Activated B cell treated with CpG ODN at 0.5 μM for 24 hours (primary cell): Measurements from ENCODE around the gene DIS3L2. TPM values are rescaled to one million over a fixed set of nuclear protein-coding genes. Genes with fewer than 3 reads are reported as not detected.

Experiments
- ATAC-seq: fragments of 200-7000 bp; cut with Tn5 transposase; one replicate; pipeline ENCODE4 v1.10.0; 2021; ENCODE audit warnings: low read depth, mild to moderate bottlenecking, moderate library complexity
- CTCF ChIA-PET: fragments of 350-600 bp; sonication (Branson Sonifier 250); formaldehyde crosslinking; loops from one replicate; lab custom pipeline; 2021; ENCODE audit warnings: antibody characterized with exemption; lab: Charles Lee
- POLR2A ChIA-PET: fragments of 350-600 bp; sonication (Branson Sonifier 250); formaldehyde crosslinking; loops from one replicate; lab custom pipeline; 2021; ENCODE audit warnings: antibody characterized with exemption; lab: Charles Lee
- DNase-seq: peaks from one replicate; pipeline ENCODE4 v3.0.0; 2022
- H3K27ac Mint-ChIP-seq: one replicate; pipeline ENCODE4 v1.8.0; 2020; ENCODE audit warnings: mixed read lengths
- H3K27me3 Mint-ChIP-seq: one replicate; pipeline ENCODE4 v1.8.0; 2021; ENCODE audit warnings: mixed read lengths
- H3K36me3 Mint-ChIP-seq: one replicate; pipeline ENCODE4 v1.8.0; 2021; ENCODE audit warnings: low read depth, mixed read lengths
- H3K4me1 Mint-ChIP-seq: one replicate; pipeline ENCODE4 v1.8.0; 2021; ENCODE audit warnings: mixed read lengths
- H3K4me3 Mint-ChIP-seq: one replicate; pipeline ENCODE4 v1.8.0; 2020; ENCODE audit warnings: mild to moderate bottlenecking, mixed read lengths
- H3K9me3 Mint-ChIP-seq: one replicate; pipeline ENCODE4 v1.8.0; 2020; ENCODE audit warnings: mixed read lengths
- CTCF ChIP-seq: fragments of 200-600 bp; IDR thresholded peaks from one replicate; pipeline ENCODE4 v1.8.0; 2022; ENCODE audit warnings: antibody characterized with exemption, mild to moderate bottlenecking
- intact Hi-C: fragments of 100-400 bp; cut with micrococcal nuclease; formaldehyde crosslinking; loops from one replicate; pipeline ENCODE4 v1.15.1; 2024
- total RNA-seq: library from RNA; stranded (reverse); gene quantifications from 2 replicates; pipeline ENCODE4 v1.2.3, GENCODE V29; 2022

The DIS3L2 gene
- total RNA-seq, 1 donor from 2014 or later = 65.9 TPM

- POLR2A ChIA-PET = no interaction called here
- no peak for DNase-seq
- intact Hi-C loops = no loop called here
- no peak for ATAC-seq
- no peak for TF ChIP-seq CTCF
- Mint-ChIP-seq H3K4me3 (no peak overlapping the region), H3K36me3 (no peaks in the 10 kb centered on the region), H3K27me3 (peaks cover 22% of the 10 kb centered on the region), H3K9me3 (no peaks in the 10 kb centered on the region), H3K4me1 (peaks cover 1% of the 10 kb centered on the region), H3K27ac (no peak overlapping the region)
- CTCF ChIA-PET = interaction anchor here (1.4 kb wide), 1 partner anchor 219 kb away, joined by 3 read pairs; no protein-coding TSS in a partner anchor
Observed at GRCh38 chr2:231919341-231920035, 42.0 kb upstream of the DIS3L2 start.

GRCh38 chr2:231920366-231920765 is 41.1 kb upstream of the DIS3L2 start:
- Mint-ChIP-seq H3K27me3 (peaks cover 27% of the 10 kb centered on the region), H3K27ac (no peak overlapping the region), H3K36me3 (no peaks in the 10 kb centered on the region), H3K9me3 (no peaks in the 10 kb centered on the region), H3K4me1 (peaks cover 7% of the 10 kb centered on the region), H3K4me3 (no peak overlapping the region)
- CTCF ChIA-PET = interaction anchor here (1.4 kb wide), 1 partner anchor 218 kb away, joined by 3 read pairs; no protein-coding TSS in a partner anchor
- POLR2A ChIA-PET = no interaction called here
- intact Hi-C loops = no loop called here
- ATAC-seq = no peak
- no peak for TF ChIP-seq CTCF
- DNase-seq = no peak

GRCh38 chr2:231920795-231921194 is 40.7 kb upstream of the DIS3L2 start:
- ATAC-seq (no peak), DNase-seq (no peak)
- H3K9me3 Mint-ChIP-seq = no peaks in the 10 kb centered on the region
- POLR2A ChIA-PET = no interaction called here
- no peak overlapping the region for H3K27ac Mint-ChIP-seq
- intact Hi-C loops = no loop called here
- no peak overlapping the region for H3K4me3 Mint-ChIP-seq
- no peak for TF ChIP-seq CTCF
- CTCF ChIA-PET = no interaction called here
- peaks cover 27% of the 10 kb centered on the region for H3K27me3 Mint-ChIP-seq
- H3K4me1 Mint-ChIP-seq = peaks cover 7% of the 10 kb centered on the region
- H3K36me3 Mint-ChIP-seq = no peaks in the 10 kb centered on the region

- intact Hi-C loops = no loop called here
- Mint-ChIP-seq H3K9me3 (no peaks in the 10 kb centered on the region), H3K4me3 (no peak overlapping the region), H3K36me3 (no peaks in the 10 kb centered on the region), H3K27ac (no peak overlapping the region), H3K4me1 (peaks cover 13% of the 10 kb centered on the region), H3K27me3 (peaks cover 28% of the 10 kb centered on the region)
- DNase-seq (no peak), ATAC-seq (no peak)
- TF ChIP-seq CTCF = no peak
- ChIA-PET POLR2A (no interaction called here), CTCF (interaction anchor here (1.4 kb wide), 1 partner anchor 220 kb away, joined by 5 read pairs; no protein-coding TSS in a partner anchor)
Observed at GRCh38 chr2:231922311-231923009, 39.1 kb upstream of the DIS3L2 start.

DNA sequence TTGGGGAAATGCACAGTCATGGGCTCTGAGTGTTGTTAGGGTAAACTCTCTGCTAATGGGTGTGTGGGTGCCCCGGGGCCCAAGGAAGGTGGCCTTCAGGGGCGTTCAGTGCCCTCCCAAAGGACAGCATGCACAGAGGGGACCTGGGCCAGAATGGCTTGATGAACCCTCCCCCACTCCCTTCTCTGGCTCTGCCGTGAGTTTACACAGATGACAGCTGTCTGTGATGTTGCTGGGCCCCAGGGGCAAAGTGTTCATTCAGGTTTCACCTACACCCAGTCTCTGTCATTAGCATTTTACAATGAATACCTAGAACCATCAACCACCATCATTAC is 38.5 kb upstream of the DIS3L2 start:
- ATAC-seq = no peak
- Mint-ChIP-seq H3K36me3 (no peaks in the 10 kb centered on the region), H3K4me1 (peaks cover 13% of the 10 kb centered on the region), H3K9me3 (no peaks in the 10 kb centered on the region), H3K4me3 (no peak overlapping the region), H3K27me3 (peaks cover 29% of the 10 kb centered on the region), H3K27ac (no peak overlapping the region)
- intact Hi-C loops = no loop called here
- no peak for DNase-seq
- CTCF ChIA-PET = interaction anchor here (1.0 kb wide), 1 partner anchor 217 kb away, joined by 4 read pairs; no protein-coding TSS in a partner anchor
- POLR2A ChIA-PET = no interaction called here
- no peak for TF ChIP-seq CTCF
